BJ (cell line): ENCODE data around the gene KSR1. TPM values are rescaled to one million over a fixed set of nuclear protein-coding genes. Genes with fewer than 3 reads are reported as not detected.
"Not testable (repeated sequence)": the region's sequence is repeated elsewhere in the genome, so short reads cannot be mapped to it uniquely, and the experiment has no call there.

Source experiments
- CTCF ChIA-PET: fragments of 350-600 bp; formaldehyde crosslinking; extraction: SDS; loops from one replicate; lab custom pipeline; 2021; ENCODE audit warnings: antibody characterized with exemption, inconsistent platforms; lab: Yijun Ruan, JAX
- POLR2A ChIA-PET: fragments of 300-600 bp; sonication (Branson Sonifier 250); formaldehyde crosslinking; extraction: SDS; loops from one replicate; lab custom pipeline; 2021; ENCODE audit warnings: antibody characterized with exemption; lab: Charles Lee
- DNase-seq: peaks from one replicate; pipeline ENCODE4 v3.0.0-alpha.2; 2011; ENCODE audit warnings: low read depth
- H3K27me3 ChIP-seq: 2 replicates; pipeline ENCODE4 v1.6.0; 2011; ENCODE audit warnings: low read length; ENCODE audit not compliant: control insufficient read depth, insufficient read depth
- H3K36me3 ChIP-seq: 2 replicates; pipeline ENCODE4 v1.5.1; 2011; ENCODE audit warnings: low read length; ENCODE audit not compliant: control insufficient read depth, insufficient read depth
- H3K4me3 ChIP-seq: 2 replicates; pipeline ENCODE4 v1.5.1; 2011; ENCODE audit warnings: low read depth, mild to moderate bottlenecking, control low read depth, low read length
- CTCF ChIP-seq: IDR thresholded peaks from 2 replicates; pipeline ENCODE4 v1.5.1; 2011; ENCODE audit warnings: low read depth, mild to moderate bottlenecking, control low read depth, inconsistent platforms, low read length, moderate library complexity; ENCODE audit not compliant: insufficient read depth
- polyA plus RNA-seq: library from polyadenylated mRNA; depleted of rRNA; stranded (reverse); fragments of >200 nt; gene quantifications from 2 replicates; pipeline ENCODE4 v1.2.3, GENCODE V29; 2011

Gene KSR1
- polyA plus RNA-seq, 1 experiment = 6.8 TPM

- Histone ChIP-seq H3K27me3 (no peaks in the 10 kb centered on the region), H3K36me3 (no peaks in the 10 kb centered on the region; the same call in 1 of the 2 replicates), H3K4me3 (no peak overlapping the region)
- ChIA-PET POLR2A (no interaction called here), CTCF (interaction anchor here (1.7 kb wide), 1 partner anchor 100 kb away, joined by 4 read pairs; no protein-coding TSS in a partner anchor)
- DNase-seq = no peak
- TF ChIP-seq CTCF = no peak
Observed at GRCh38 chr17:27499451-27500265, 43.4 kb downstream of the KSR1 start.

GRCh38 chr17:27501338-27501737 is 45.1 kb downstream of the KSR1 start:
- H3K36me3 ChIP-seq, H3K27me3 ChIP-seq, H3K4me3 ChIP-seq, POLR2A ChIA-PET, DNase-seq: not testable (repeated sequence)
- CTCF ChIA-PET = interaction anchor here (1.0 to 1.1 kb wide), 2 partner anchors 9 to 147 kb away, joined by 4 read pairs; no protein-coding TSS in a partner anchor

GRCh38 chr17:27502526-27503324 is 46.5 kb downstream of the KSR1 start:
- no peaks in the 10 kb centered on the region for H3K27me3 ChIP-seq
- H3K36me3 ChIP-seq = no peaks in the 10 kb centered on the region; the same call in 1 of the 2 replicates
- no peak for TF ChIP-seq CTCF
- DNase-seq = peak; percentile 80
- ChIA-PET CTCF (no interaction called here), POLR2A (no interaction called here)
- H3K4me3 ChIP-seq = no peak overlapping the region

GRCh38 chr17:27503611-27504010 is 47.4 kb downstream of the KSR1 start:
- CTCF ChIA-PET = no interaction called here
- Histone ChIP-seq H3K27me3 (no peaks in the 10 kb centered on the region), H3K36me3 (no peaks in the 10 kb centered on the region; the same call in 1 of the 2 replicates), H3K4me3 (no peak overlapping the region)
- no peak for DNase-seq
- POLR2A ChIA-PET = no interaction called here
- no peak for TF ChIP-seq CTCF

- H3K4me3 ChIP-seq = no peak overlapping the region
- DNase-seq = no peak
- H3K27me3 ChIP-seq = no peaks in the 10 kb centered on the region
- ChIA-PET POLR2A (no interaction called here), CTCF (interaction anchor here (0.6 kb wide), 1 partner anchor 50 kb away, joined by 6 read pairs; no protein-coding TSS in a partner anchor)
- H3K36me3 ChIP-seq = no peaks in the 10 kb centered on the region; the same call in 1 of the 2 replicates
- TF ChIP-seq CTCF = no peak
Observed at GRCh38 chr17:27504188-27504995, 48.1 kb downstream of the KSR1 start.
